ENCODE measurements around the gene SLC25A24. TPM values are rescaled to one million over a fixed set of nuclear protein-coding genes. Genes with fewer than 3 reads are reported as not detected.

Gene SLC25A24
- total RNA-seq, 1 experiment from 2014 or later: 35.4 TPM

DNA sequence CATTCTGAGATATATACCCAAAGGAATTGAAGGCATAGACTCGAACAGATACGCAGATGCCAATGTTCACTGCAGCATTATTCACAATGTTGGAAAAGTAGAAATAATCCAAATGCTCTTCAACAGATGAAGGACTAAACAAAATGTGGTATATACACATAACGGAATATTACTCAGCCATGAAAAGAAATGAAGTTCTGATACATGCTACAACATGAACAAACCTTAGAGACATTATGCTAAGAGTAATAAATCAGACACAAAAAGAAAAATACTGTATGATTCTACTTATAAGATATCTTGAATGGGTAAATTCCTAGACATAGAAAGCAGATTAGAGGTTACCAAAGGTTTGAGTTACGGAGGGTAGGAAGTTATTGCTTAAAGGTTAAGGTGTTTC, 57.9 kb downstream of the SLC25A24 start:
- BruUV-seq (replicated peaks): no TSS peak
- intact Hi-C loops (cut with micrococcal nuclease; ENCODE audit: unreplicated experiment): no loop called here
- no peak overlapping the region for H3K4me3 ChIP-seq (ENCODE audit: low read depth, low read length, poor library complexity, severe bottlenecking)
- CTCF ChIA-PET: no interaction called here
- TF ChIP-seq, protein P1, sequence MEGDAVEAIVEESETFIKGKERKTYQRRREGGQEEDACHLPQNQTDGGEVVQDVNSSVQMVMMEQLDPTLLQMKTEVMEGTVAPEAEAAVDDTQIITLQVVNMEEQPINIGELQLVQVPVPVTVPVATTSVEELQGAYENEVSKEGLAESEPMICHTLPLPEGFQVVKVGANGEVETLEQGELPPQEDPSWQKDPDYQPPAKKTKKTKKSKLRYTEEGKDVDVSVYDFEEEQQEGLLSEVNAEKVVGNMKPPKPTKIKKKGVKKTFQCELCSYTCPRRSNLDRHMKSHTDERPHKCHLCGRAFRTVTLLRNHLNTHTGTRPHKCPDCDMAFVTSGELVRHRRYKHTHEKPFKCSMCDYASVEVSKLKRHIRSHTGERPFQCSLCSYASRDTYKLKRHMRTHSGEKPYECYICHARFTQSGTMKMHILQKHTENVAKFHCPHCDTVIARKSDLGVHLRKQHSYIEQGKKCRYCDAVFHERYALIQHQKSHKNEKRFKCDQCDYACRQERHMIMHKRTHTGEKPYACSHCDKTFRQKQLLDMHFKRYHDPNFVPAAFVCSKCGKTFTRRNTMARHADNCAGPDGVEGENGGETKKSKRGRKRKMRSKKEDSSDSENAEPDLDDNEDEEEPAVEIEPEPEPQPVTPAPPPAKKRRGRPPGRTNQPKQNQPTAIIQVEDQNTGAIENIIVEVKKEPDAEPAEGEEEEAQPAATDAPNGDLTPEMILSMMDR (conservative IDR thresholded peaks at IDR 0.05; ENCODE audit: low read depth, low read length): no peak
- TF ChIP-seq EZH2 (IDR thresholded peaks at IDR 0.05; ENCODE audit: borderline replicate concordance, low read depth, low read length, poor library complexity, severe bottlenecking): no peak
- peaks cover 12% of the 10 kb centered on the region for H3K36me3 ChIP-seq (ENCODE audit: insufficient read depth, low read length, poor library complexity, severe bottlenecking)
- no peaks in the 10 kb centered on the region for H3K9me3 ChIP-seq (ENCODE audit: low read depth, low read length, poor library complexity, severe bottlenecking)
- no peaks in the 10 kb centered on the region for H3K27me3 ChIP-seq (replicated peaks; ENCODE audit: insufficient read depth, low read depth, low read length, poor library complexity)
- H3K4me1 ChIP-seq (ENCODE audit: insufficient read depth, low read length, poor library complexity, severe bottlenecking): no peaks in the 10 kb centered on the region
- POLR2A ChIA-PET (ENCODE audit: low non-redundant PET): no interaction called here
- H3K27ac ChIP-seq (ENCODE audit: low read depth, low read length, poor library complexity, severe bottlenecking): no peak overlapping the region
- DNase-seq (ENCODE audit: low spot score): no peak

DNA sequence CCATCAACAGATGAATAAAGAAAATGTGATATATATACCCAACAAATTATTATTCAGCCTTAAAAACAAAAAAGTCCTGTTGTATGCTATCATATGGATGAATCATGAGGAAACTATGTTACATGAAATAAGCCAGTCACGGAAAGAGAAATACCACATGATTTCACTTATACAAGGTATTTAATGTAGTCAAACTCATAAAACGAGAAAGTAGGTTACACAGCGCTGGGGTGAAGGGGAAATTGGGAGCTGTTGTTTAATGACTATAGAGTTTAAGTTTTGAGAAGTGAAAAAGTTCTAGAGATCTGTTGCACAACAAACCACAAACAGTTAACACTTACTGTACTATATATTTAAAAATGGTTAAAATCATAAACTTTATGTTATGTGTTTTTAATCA, 58.5 kb downstream of the SLC25A24 start:
- CTCF ChIA-PET: no interaction called here
- H3K27ac ChIP-seq (ENCODE audit: low read depth, low read length, poor library complexity, severe bottlenecking): no peak overlapping the region
- H3K4me1 ChIP-seq (ENCODE audit: insufficient read depth, low read length, poor library complexity, severe bottlenecking): no peaks in the 10 kb centered on the region
- POLR2A ChIA-PET (ENCODE audit: low non-redundant PET): no interaction called here
- H3K9me3 ChIP-seq (ENCODE audit: low read depth, low read length, poor library complexity, severe bottlenecking): no peaks in the 10 kb centered on the region
- H3K4me3 ChIP-seq (ENCODE audit: low read depth, low read length, poor library complexity, severe bottlenecking): no peak overlapping the region
- DNase-seq (ENCODE audit: low spot score): no peak
- no TSS peak for BruUV-seq (replicated peaks)
- H3K27me3 ChIP-seq (replicated peaks; ENCODE audit: insufficient read depth, low read depth, low read length, poor library complexity): no peaks in the 10 kb centered on the region
- intact Hi-C loops (cut with micrococcal nuclease; ENCODE audit: unreplicated experiment): no loop called here
- TF ChIP-seq, protein P1 (conservative IDR thresholded peaks at IDR 0.05; ENCODE audit: low read depth, low read length): no peak
- TF ChIP-seq EZH2 (IDR thresholded peaks at IDR 0.05; ENCODE audit: borderline replicate concordance, low read depth, low read length, poor library complexity, severe bottlenecking): no peak
- H3K36me3 ChIP-seq (ENCODE audit: insufficient read depth, low read length, poor library complexity, severe bottlenecking): peaks cover 13% of the 10 kb centered on the region

DNA sequence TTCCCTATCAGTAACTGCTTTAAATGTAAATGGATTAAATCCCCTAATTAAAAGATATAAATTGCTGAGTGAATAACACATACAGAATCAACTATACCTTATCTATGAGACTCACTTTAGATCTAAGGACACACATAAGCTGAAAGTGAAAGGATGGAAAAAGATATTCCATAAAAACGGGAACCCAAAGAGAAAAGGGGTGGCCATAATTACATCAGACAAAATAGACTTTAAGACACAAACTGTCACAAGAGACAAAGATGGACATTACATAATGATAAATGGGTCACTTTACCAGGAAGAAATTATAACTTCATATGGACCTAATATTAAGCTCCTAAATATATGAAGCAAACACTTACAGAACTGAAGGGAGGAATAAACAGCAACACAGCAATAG, 59.2 kb downstream of the SLC25A24 start:
- no peak for TF ChIP-seq EZH2 (IDR thresholded peaks at IDR 0.05; ENCODE audit: borderline replicate concordance, low read depth, low read length, poor library complexity, severe bottlenecking)
- TF ChIP-seq, protein P1 (conservative IDR thresholded peaks at IDR 0.05; ENCODE audit: low read depth, low read length): no peak
- CTCF ChIA-PET: no interaction called here
- Histone ChIP-seq H3K9me3 (ENCODE audit: low read depth, low read length, poor library complexity, severe bottlenecking) (no peaks in the 10 kb centered on the region), H3K4me1 (ENCODE audit: insufficient read depth, low read length, poor library complexity, severe bottlenecking) (no peaks in the 10 kb centered on the region), H3K36me3 (ENCODE audit: insufficient read depth, low read length, poor library complexity, severe bottlenecking) (peaks cover 17% of the 10 kb centered on the region), H3K4me3 (ENCODE audit: low read depth, low read length, poor library complexity, severe bottlenecking) (no peak overlapping the region), H3K27me3 (replicated peaks; ENCODE audit: insufficient read depth, low read depth, low read length, poor library complexity) (no peaks in the 10 kb centered on the region), H3K27ac (ENCODE audit: low read depth, low read length, poor library complexity, severe bottlenecking) (no peak overlapping the region)
- BruUV-seq (replicated peaks): no TSS peak
- POLR2A ChIA-PET (ENCODE audit: low non-redundant PET): no interaction called here
- DNase-seq (ENCODE audit: low spot score): no peak
- intact Hi-C loops (cut with micrococcal nuclease; ENCODE audit: unreplicated experiment): no loop called here
